Right renal pelvis (tissue), 4 donors: ENCODE results near the gene SORBS2. TPM values are rescaled to one million over a fixed set of nuclear protein-coding genes. Genes with fewer than 3 reads are reported as not detected.

Experiments
- DNase-seq, 4 donors: peaks; one replicate each; pipeline ENCODE4 v3.0.0-alpha.2; 2013; ENCODE audit warnings: low read depth in 4 of 4, low spot score in 3 of 4, missing footprints in 1 of 4
- polyA plus RNA-seq, 4 donors: library from polyadenylated mRNA; unstranded; fragments of 120-200 nt; gene quantifications; one replicate each; pipeline ENCODE4 v1.2.1, GENCODE V29; 2013; ENCODE audit not compliant: insufficient read length in 4 of 4

Gene SORBS2
- polyA plus RNA-seq, 4 donors, result 68.7 to 80.9 (median 71.8) TPM

DNA sequence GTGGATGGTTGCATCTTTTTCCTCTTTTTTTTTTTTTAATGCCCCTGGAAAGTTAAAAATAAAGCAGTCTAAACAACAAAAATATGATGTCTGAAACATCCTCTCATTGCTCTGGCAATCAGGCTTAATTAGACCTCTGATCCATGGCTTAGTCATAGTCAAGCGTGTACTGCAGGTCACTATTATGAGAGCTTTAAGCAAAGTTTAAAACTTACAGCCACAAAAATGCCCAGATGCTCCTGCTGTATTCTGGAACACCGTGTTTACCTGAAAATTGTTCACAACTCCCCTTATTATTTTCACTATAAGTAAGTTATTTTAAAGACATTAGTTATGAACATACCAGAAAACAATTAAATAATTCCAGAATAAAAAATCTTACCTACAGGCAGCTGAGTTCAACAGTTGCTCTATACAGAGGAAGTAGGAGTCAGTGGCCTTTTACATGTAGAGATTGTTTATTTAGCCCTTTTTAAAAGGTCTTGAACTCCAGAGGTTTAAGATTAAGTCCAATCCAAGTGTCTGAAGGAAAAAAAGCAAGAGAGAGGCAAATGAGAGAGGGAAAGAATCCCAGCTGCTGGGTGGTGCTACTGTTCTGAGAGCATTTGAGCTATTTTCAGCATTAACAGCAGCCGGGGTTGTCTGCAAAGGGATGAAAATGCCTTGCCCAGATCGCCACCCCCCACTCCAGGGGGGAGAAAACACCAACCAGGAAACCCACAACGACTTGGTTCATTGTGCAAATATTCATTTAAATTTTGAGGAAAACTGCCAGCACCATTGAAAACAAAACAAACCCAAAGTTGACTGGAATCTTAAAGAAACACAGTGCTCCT lies 36.9 kb downstream of the SORBS2 start:
- peak in 1 of 4 donors; percentile 18 for DNase-seq

DNA sequence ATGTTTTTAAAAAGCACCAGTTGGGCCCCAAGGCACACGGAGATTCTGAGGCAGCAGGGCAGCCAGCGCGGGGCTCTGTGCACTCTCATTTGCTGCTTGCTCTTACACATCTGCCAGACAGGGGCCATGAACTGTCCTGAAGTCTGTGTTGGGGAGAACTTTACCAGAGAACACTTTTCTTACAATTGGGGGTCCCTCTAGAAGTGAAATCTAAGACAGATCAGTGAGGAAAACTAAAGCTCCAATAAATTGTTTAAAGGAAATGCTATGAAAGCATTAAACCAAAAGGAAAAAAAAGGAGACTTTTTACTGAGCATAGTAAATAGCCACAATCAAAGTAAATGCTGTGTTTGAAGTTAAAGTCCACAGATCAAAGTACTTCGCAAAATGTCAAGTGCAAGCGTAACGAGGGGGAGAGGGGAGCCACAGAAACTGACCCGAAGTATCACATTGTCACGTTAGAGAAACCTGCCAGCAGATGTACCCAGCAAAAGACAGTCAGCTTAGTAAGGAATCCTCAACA lies 37.8 kb downstream of the SORBS2 start:
- no peak for DNase-seq

DNA sequence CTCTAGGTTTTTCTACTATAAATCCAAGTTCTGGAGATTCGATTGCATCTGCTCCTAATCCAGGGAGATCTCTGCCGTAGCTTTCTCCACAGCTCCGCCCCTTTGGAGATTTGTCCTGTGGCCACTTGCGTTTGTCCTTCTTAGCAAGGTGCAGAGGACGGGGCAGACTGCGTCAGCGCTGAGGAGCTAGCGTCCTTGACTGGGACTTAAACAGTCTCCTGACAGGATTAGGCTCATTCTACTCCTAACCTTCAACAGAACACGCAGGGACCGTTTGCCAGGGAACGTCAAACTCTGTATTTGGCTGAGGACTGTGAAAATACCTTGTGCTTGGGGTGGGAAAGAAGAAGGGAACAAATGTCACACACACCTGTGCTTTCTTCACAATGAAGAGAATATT lies 38.6 kb downstream of the SORBS2 start:
- DNase-seq, result no peak

DNA sequence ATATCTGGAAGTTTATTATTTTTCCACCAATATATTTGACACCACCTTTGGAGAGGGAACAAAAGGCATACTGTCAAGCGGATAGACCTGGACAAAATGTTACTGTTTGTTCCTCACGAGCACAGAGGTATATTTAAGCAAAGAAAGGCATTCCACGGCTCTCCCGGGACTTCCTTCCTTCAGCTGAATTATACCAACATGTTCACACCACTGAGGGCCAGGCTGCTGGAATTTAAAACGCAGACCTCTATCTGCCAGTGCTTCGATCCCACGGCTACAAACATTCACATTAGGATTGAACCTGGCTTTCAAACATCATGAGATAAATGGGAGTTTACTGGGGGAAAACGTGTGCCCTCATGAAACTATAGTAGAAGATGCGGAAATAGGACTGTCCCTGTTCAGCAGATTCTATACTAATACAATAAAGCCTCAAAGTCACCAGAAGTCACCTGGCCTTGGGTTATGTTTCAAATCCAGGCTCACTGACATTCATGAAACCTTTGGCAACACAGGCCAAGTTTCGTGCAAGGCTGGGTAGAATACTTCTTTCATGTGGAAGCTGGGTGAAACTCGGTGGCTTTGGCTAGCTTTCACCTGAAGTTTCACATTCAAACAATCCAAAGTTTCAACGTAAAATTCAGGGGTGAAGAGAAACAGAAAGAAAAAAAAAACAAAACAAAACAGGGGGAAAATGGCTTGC lies 39.5 kb downstream of the SORBS2 start:
- DNase-seq, result no peak

DNA sequence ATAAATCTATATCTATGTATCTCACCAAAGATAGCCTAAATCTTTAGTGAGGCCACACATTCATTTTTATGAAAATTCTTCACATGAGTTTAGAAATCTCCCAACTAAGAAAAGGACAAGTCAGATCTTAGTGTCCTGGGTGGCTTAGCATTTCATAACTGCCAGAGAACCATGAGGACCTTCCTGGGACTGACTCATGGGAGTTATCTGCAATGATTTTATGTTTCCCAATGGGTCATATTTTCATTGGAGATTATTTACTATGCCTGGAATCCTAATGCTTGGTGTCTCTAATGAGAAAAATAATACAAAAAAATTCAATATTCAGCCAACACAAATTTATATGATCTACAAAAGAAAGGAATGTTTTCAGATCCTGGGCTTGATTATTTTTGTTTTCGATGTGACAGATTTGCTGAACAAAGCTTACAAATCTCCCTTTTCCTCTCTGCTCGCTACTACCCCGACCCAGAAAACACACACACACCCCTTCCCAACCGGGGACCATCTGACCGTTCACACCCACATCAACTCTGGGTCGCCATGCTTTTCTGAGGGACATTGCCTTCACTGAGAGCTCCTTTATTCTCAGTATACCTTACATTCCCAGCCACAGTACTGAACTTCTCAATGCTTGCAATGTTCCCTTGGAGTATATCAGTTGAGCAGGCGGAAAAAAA lies 40.1 kb downstream of the SORBS2 start:
- DNase-seq, result no peak

DNA sequence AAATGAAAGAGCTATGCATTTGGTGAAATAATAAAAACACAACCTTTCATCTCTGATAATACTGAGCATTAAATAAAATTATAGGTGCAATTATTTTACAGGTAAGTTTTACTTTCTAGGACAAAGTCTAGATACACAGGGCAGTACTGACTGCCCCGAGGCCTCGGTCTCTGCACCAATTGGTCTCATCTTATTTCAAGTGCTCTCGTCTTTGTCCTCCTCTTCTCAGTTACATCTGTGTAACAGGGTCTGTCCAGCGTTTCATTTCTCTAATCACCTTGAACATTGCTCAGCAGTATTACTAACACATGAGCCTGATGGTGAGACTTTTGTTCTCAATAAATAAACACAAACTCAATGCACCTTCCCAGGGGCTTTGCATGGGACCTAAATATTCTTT lies 44.5 kb downstream of the SORBS2 start:
- DNase-seq, result no peak

DNA sequence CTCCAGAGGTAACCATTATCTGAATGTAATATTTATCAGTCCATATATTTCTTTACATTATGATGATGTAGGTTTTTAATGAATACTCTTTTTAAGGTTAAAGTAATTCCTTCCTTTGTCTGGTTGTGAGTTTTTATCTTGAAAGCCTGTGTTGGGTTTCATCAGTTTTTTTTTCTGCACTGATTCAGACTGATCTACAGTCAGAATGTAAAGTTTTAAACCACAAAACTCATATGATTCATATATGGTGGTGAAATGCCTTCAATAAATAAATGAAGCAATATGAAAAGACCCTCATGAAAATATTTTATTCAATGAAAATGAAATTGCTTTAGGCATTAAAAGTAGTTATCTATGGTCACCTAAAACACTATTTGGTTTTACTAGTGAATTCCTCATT lies 47.1 kb downstream of the SORBS2 start:
- DNase-seq, result no peak

DNA sequence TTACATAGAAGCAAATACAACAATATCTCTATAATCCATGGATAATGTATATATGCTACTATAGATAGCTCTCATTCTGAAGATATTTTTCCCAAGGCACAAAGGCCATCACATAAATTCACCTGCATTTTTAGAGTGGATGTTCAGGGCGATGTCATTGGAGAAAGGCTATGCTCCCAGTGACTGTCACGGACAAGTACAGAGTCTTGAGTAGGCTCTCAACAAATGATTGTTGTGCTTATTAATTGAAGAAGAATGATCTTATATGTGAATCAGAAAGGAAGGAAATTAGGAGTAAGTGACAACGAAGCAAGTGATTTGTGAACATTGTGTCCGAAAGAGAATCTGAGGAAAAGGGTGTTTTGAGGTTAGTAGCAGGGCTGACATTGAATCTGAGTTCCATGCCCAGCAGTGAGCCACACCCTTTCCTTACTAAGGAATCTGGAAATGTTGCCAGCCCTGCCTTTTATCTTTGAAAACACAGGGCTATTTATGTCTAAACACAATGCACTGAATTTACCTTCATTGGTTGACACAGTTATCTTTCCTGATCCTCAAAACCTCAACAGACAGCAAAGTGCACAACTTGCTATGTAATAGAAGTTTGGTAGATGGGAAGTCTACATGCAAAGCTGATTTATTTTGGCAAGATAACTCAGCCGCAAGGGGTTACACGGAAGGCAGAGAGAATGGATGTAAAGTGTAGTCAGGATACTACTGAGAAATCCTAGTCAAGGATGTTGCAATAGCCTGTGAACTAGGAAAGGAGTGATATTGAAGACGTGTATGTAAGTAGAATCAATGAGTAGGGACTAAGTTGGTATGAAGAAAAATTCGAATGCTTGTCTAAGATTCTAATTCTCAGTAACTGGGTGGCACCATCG lies 50.4 kb downstream of the SORBS2 start:
- no peak for DNase-seq

DNA sequence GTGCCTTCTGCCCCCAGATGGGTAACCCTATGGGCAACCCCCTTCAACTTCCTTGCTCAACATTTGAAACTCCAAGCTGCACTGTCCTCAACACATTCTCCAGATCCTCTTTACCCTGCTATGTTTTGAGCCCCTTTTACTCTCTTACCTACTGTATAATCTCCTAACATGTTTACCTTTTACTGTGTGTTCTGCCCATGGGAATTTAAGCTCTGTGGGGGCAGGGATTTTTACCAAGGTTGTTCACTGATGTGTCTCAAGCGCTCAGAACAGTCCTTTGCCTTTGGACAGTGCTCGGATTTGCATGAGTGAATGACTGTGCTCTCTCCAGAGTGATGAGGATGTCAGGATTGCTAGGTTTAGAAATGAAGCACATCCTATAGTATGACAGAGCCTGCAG lies 53.2 kb downstream of the SORBS2 start:
- no peak for DNase-seq

DNA sequence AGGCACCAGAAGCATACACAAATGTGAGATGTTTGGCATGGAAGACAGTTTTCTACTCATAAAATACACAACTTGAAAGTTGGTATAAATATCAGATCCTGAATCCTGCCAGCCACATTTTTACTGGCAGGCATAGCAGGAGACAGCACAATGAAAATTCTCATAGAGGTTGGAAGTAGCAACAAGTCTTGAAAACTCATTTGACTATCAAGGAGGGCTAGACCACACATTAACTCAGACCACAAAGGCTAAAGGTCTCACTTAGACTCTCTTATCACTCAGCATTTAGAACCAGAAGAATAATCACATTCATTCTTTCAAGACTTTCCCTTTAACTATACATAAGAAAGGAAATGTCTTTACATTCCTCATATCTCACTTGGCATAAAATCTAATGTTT lies 56.5 kb downstream of the SORBS2 start:
- no peak for DNase-seq

DNA sequence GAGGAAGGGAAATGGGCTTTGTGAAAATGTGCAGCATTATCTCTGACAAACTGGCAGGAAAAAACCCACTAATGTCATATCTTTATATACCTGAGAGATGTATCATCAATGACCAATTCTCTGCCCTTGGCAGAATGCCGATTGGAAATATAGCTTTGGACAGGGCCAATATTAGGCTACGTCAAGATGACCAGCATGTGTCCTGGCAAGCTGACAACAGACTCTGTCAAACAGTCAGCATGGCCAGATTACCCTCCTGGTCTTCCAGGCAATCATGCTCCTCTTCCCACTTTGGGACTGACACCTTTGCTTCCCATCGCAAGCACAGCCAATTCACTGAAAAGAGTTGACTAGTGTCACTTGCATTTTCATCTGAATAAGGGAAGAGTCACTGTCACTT lies 57.0 kb downstream of the SORBS2 start:
- no peak for DNase-seq

DNA sequence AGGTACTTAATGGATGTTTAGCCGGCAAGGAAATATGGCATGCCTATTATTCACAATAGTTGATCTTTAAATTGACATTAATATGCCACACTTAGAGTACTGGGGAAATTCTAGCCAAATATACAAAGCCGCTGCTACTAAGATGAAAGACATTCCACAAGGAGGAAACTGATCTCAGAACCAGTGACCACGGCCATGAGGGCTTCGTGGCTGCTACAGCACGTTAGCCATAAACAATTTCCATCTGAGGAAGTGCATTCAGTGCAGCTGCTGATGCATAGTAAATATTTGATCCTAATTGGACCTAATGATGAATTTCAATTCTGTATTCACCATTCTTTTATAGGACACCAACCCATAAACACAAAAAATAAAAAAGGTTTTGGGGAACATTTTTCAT lies 59.1 kb downstream of the SORBS2 start:
- no peak for DNase-seq

DNA sequence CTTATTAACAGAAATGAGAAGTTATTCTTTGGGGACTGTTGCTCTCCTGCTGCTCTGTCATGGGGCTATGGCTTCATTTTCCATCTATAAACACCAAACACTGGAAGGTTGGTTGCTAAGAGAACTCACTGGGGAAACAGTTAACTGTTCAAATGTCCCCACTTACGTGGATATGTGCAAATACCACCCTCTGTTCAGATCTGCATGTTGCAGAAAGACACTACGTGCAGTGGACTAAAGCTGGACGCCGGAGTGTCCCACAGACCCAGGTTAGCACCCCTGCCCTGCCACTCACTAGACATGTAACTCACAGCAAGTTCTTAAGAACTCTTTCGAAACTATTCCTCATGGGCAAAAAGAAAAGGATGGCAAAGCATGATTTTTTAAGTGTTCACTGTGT lies 62.1 kb downstream of the SORBS2 start:
- DNase-seq, result no peak

DNA sequence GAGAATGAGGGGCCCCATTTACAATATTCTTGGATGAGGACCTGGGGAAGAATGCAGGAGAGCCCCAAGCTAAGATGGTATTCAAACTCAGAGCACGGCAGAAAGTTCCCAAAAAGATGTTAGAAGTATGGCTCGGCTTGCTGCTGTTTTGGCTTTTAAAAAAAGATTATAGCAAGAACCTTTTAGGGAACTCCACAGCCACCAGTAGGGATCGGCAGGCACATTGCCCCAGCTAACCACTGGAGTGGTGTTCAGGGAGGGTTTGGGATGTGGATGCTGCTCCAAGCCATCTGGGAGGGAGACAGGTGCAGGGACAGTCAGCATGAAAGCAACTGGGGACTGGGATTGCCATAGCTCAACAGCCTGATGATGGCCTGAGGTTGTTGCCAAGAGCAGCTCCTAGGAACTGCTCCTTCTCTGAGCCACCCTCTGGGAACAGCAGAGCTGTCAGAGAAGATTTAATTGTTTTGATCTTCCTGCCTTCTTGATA lies 63.0 kb downstream of the SORBS2 start:
- DNase-seq, result no peak

DNA sequence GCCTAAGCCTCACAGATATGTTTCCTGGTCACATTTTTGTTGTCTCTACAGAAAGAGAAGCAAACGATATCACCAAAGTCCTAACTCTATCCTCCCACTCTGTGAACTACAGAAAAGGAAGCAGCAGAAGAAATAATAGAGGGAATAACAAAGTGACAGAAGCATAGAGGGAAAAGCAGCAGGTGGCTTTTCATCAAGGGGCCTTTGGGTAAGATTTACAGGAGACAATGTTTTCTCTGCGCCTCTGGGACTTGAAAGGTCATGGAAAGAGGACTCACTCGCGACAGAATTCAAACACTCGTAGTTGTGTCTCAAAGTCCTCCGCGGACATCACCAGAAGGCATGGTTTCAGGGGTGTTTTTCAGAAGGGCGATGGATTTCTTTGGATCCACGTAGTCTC lies 66.1 kb downstream of the SORBS2 start:
- DNase-seq, result no peak

DNA sequence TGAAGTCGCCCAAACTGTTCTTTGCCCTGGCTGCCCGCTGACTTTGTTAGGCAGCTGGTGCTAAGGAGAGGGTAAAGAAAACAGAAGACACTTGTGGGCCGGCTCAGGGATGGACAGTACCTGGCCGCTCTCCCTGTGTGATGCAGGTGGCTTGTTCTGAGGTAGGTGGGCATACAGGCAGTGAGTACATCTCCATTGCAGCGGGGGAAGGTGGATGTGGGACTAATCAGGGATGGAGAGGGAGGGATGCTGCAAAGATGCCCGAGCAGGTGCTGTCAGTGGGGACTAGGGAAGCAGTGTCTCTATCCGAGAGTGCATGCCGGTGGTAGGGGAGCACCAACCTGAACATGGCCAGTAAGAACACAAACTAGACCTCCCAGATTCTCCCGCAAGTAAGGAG lies 67.0 kb downstream of the SORBS2 start:
- no peak for DNase-seq

DNA sequence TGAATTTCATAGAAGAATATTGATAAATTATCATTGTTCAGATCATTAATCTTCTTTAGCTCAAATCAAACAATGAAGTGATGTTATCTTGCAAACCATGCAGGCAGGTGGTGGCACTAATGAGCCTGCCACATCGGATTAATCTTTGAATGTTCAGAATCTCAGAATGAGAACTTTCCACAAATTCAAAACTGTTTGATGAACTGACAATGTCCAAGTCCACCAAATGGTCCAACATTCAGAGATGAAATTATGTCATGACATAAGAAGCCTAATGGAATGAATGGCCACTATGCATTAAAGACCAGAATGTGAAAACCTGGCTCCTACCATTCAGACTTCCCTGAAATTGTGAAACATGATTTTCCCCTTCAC lies 67.5 kb downstream of the SORBS2 start:
- no peak for DNase-seq

DNA sequence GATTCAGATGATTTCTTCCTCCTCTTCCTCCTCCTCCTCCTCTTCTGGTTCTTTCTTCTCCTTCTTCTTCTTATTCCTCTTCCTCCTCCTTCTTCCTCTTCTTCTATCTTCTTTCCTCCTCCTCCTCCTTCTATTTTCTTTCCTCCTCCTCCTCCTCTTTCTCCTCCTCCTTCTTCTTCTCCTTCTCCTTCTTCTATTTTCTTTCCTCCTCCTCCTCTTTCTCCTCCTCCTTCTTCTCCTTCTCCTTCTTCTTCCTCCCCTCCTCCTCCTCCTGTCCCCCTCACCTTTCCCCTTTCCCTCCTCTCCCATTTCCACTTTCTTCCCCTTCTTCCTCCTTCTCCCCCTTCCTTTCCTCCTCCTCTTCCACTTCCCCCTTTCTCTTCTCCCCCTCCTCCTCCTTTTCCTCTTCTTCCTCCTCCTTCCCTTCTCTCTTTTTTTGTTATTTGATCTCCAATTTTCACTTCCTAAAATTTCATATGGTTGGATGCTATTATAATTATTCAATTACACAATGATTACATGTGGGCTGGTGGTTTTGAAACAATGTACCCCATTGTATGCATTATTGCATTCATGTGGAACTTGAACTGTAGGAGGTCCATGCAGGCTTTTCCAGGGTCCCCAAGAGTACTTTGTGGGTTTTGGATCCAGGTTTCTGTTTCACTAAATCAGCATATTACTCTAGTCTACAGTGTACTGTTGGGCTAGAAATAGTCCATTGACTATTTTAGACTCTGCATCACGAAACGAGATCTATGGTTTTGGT lies 68.1 kb downstream of the SORBS2 start:
- DNase-seq, result no peak

DNA sequence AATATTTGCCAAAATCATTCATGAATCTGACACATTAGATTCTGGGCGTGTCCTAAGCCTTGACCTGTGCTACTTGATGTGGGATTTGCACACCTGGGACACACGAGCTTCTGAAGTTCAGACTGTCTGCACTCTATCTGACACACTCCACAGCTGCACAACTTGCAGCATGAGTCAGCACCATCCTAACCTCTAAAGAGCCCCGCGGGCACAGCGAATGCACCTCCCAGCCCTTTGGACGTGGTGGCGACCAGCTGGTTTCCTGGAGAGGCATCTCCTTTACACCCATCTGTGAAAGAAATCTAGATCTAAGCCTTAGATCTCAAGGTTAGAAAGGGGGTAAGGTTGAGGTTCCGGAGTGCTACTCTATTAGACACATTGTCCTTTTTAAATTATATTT lies 69.2 kb downstream of the SORBS2 start:
- no peak for DNase-seq

DNA sequence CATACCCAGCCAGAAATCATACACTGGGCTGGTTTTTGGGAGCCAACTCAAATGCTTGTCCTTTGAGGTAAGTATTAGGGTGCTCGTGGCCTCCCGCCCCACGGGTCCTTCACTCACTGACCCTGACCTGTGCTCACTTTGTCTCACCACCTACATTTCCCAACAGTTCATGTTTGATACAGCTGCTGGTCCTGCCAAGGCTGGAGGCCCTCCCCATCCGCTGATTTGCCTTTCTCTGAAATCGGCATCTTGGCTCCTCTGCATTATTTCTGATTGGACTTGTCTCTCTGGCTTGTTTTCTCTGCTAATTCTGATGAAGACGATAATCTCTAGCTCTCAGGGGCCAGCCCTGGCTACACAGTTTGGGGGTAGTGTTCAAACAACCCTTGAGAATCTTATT lies 70.2 kb downstream of the SORBS2 start:
- no peak for DNase-seq
